ENCODE results near the gene DNAJB11. TPM values are rescaled to one million over a fixed set of nuclear protein-coding genes. Genes with fewer than 3 reads are reported as not detected.

DNAJB11 gene
- total and polyA plus RNA-seq, 2 of the 4 experiments (the other 2 are of a cell fraction) = 27.4 to 48.6 TPM

DNA sequence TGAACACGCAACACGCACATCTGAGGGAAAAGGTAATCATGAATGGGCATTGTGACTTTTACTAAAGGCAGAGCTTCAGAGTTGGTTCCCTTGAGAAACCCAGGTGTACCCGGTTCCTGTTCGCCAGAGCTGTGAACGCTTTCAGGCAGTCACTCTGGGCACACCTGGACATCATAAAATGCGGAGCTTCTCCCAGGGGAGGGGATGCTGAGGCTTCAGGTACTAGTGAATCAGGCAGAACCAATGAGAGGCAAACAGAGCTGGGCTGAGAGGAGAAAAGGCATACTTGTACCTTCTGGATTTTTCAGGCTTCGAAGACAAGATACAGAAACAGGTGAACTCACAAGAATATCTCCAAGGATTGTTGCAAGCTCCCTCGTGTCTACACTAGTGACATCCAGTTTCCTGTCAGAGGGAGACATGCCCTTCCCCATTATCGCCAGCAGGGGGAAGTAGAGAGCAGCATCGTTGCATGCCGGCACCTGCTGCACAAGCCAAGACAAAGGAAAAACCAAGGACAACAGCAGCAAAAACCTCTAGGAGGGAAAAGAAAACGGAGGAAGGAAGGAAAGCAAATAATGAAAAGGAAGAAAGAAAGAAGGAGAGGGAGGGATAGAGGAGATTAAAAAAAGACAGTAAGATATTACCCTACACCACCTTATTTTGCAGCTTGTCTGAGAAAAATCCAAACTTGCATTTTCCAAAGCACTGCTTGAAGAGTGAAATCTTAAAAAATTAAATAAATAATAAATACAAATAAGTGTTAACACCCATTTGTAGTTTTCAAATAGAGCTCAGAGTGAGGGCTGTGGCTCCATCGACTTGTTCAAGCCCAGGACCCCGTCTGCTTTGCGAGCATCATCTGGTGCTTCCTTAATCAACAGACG, 44.3 kb downstream of the DNAJB11 start (continued):
- TF ChIP-seq, protein P1, sequence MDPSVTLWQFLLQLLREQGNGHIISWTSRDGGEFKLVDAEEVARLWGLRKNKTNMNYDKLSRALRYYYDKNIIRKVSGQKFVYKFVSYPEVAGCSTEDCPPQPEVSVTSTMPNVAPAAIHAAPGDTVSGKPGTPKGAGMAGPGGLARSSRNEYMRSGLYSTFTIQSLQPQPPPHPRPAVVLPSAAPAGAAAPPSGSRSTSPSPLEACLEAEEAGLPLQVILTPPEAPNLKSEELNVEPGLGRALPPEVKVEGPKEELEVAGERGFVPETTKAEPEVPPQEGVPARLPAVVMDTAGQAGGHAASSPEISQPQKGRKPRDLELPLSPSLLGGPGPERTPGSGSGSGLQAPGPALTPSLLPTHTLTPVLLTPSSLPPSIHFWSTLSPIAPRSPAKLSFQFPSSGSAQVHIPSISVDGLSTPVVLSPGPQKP (IDR thresholded peaks at IDR 0.05; ENCODE audit: borderline replicate concordance, low read depth, low read length) = no peak
- peak; percentile 73 for TF ChIP-seq SMC3 (IDR thresholded peaks at IDR 0.05; ENCODE audit: low read depth, low read length)

DNA sequence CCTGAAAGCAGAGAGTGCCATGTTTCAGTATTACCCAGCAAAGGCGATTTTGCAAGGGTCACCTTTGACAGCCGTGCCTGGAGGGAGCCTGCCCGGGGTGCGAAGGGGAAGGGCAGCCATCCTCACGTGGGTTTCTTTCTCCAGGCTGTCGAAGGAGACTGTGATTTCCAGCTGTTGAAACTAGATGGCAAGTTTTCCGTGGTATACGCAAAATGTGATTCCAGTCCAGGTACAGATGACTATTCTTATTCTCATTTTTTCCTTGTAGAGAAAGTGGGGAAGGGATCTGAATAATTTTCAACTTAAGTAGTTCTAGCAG, 45.7 kb downstream of the DNAJB11 start:
- no peak overlapping the region for H3K27ac ChIP-seq (ENCODE audit: insufficient read depth, low read length)
- no peak overlapping the region for H3K56ac ChIP-seq (ENCODE audit: extremely low read depth, insufficient read depth, low read length)
- peaks cover 18% of the 10 kb centered on the region for H3K27me3 ChIP-seq (ENCODE audit: control insufficient read depth, insufficient read depth, low read length)
- no peak overlapping the region for H2BK5ac ChIP-seq (ENCODE audit: low read depth, low read length, poor library complexity, severe bottlenecking)
- H3K9me3 ChIP-seq (ENCODE audit: control insufficient read depth, insufficient read depth, low read length) = no peaks in the 10 kb centered on the region
- no peak overlapping the region for H3K4me3 ChIP-seq (ENCODE audit: insufficient read depth, low read depth, low read length)
- H4K91ac ChIP-seq (ENCODE audit: insufficient read depth, low read depth, low read length) = no peak overlapping the region
- no peak overlapping the region for H2BK15ac ChIP-seq (ENCODE audit: low read depth, low read length)
- DNase-seq (no peak), ATAC-seq (ENCODE audit: low read depth) (no peak)
- no peaks in the 10 kb centered on the region for H3K4me1 ChIP-seq (ENCODE audit: control insufficient read depth, insufficient read depth, low read length)
- H4K8ac ChIP-seq (ENCODE audit: low read depth in 2 of 2, low read length in 2 of 2) = no peak overlapping the region
- H3K9me1 ChIP-seq (ENCODE audit: insufficient read depth, low read length) = no peaks in the 10 kb centered on the region
- no peaks in the 10 kb centered on the region for H3K79me1 ChIP-seq (ENCODE audit: low read depth in 1 of 2, low read length in 2 of 2)
- no peak overlapping the region for H3K18ac ChIP-seq (ENCODE audit: low read depth, low read length)
- in situ Hi-C loops (cut with MboI; ENCODE audit: low sequenced_read_pairs) = loop anchor here (5.0 kb wide), 1 partner anchor 206 kb away; no protein-coding TSS in a partner anchor
- no peak overlapping the region for H3K14ac ChIP-seq (replicated peaks; ENCODE audit: low read depth, low read length)
- no TSS peak for BruUV-seq (replicated peaks)
- CTCF ChIA-PET = interaction anchor here (0.5 to 3.8 kb wide), 11 partner anchors 10 to 584 kb away, joined by 3 to 28 read pairs (median 5); partner anchors contain the start of gene DNAJB11
- no peaks in the 10 kb centered on the region for H4K20me1 ChIP-seq (ENCODE audit: insufficient read depth, low read length)
- no peak overlapping the region for H4K5ac ChIP-seq (ENCODE audit: low read depth, low read length)
- no peak overlapping the region for H3K4me2 ChIP-seq (ENCODE audit: low read depth, low read length)
- POLR2A ChIA-PET (ENCODE audit: unreplicated experiment) = interaction anchor here (1.2 kb wide), 1 partner anchor 168 kb away, joined by 4 read pairs; the partner anchor contains the start of gene EIF4A2
- H3K36me3 ChIP-seq (ENCODE audit: control insufficient read depth, insufficient read depth, low read length) = no peaks in the 10 kb centered on the region
- intact Hi-C loops (cut with micrococcal nuclease) = loop anchor here (2.0 to 5.0 kb wide), 4 partner anchors 75 to 634 kb away; no protein-coding TSS in a partner anchor
- no peak overlapping the region for H2AK5ac ChIP-seq (ENCODE audit: low read depth, low read length)
- 74% methylated on average over 2 of the region's 8 CpGs; no CpG with 5 or more reads in 1 of the 2 experiments for WGBS, 2 experiments (ENCODE audit: extremely low coverage in 2 of 2, insufficient read length in 1 of 2)
- peak overlapping the region; percentile 34 for H2AK9ac ChIP-seq (replicated peaks; ENCODE audit: low read depth, low read length, poor library complexity)
- no peak overlapping the region for H3K23ac ChIP-seq (ENCODE audit: low read depth, low read length)
- H2BK20ac ChIP-seq (ENCODE audit: low read depth, low read length) = no peak overlapping the region
- H2AFZ ChIP-seq (replicated peaks; ENCODE audit: low read length, poor library complexity) = peak overlapping the region; percentile 49
- dilution Hi-C loops (cut with HindIII; ENCODE audit: low sequenced_read_pairs, unreplicated experiment) = no loop called here
- no peak overlapping the region for H2BK120ac ChIP-seq (ENCODE audit: low read depth, low read length)
- no peak overlapping the region for H3K4ac ChIP-seq (ENCODE audit: low read depth, low read length)
- H3K9ac ChIP-seq (ENCODE audit: low read depth, low read length) = no peak overlapping the region
- TF ChIP-seq MXI1 (IDR thresholded peaks at IDR 0.05; ENCODE audit: borderline replicate concordance, low read depth, low read length) (no peak), RCOR1 (IDR thresholded peaks at IDR 0.05; ENCODE audit: insufficient replicate concordance, low read length) (no peak), NFE2L2 (IDR thresholded peaks at IDR 0.05; ENCODE audit: low read depth, low read length) (no peak), BHLHE40 (IDR thresholded peaks at IDR 0.05; ENCODE audit: low read depth, low read length) (no peak), FOS (IDR thresholded peaks at IDR 0.05; ENCODE audit: low read depth, low read length) (no peak), RFX5 (IDR thresholded peaks at IDR 0.05; ENCODE audit: low read depth, low read length) (no peak), SMC3 (IDR thresholded peaks at IDR 0.05; ENCODE audit: low read depth, low read length) (no peak), POLR2A (IDR thresholded peaks at IDR 0.05; ENCODE audit: low read depth, low read length) (no peak), RAD21 (IDR thresholded peaks at IDR 0.05; ENCODE audit: low read length) (no peak)
- TF ChIP-seq, protein P2, sequence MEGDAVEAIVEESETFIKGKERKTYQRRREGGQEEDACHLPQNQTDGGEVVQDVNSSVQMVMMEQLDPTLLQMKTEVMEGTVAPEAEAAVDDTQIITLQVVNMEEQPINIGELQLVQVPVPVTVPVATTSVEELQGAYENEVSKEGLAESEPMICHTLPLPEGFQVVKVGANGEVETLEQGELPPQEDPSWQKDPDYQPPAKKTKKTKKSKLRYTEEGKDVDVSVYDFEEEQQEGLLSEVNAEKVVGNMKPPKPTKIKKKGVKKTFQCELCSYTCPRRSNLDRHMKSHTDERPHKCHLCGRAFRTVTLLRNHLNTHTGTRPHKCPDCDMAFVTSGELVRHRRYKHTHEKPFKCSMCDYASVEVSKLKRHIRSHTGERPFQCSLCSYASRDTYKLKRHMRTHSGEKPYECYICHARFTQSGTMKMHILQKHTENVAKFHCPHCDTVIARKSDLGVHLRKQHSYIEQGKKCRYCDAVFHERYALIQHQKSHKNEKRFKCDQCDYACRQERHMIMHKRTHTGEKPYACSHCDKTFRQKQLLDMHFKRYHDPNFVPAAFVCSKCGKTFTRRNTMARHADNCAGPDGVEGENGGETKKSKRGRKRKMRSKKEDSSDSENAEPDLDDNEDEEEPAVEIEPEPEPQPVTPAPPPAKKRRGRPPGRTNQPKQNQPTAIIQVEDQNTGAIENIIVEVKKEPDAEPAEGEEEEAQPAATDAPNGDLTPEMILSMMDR (conservative IDR thresholded peaks at IDR 0.05; ENCODE audit: low read depth, low read length) = no peak
- TF ChIP-seq, protein P3, sequence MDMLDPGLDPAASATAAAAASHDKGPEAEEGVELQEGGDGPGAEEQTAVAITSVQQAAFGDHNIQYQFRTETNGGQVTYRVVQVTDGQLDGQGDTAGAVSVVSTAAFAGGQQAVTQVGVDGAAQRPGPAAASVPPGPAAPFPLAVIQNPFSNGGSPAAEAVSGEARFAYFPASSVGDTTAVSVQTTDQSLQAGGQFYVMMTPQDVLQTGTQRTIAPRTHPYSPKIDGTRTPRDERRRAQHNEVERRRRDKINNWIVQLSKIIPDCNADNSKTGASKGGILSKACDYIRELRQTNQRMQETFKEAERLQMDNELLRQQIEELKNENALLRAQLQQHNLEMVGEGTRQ (IDR thresholded peaks at IDR 0.05; ENCODE audit: low read depth, low read length) = no peak

Data from IMR-90 (cell line).